Thoracic aorta (tissue), 2 donors: Measurements from ENCODE around the gene ATP13A3. TPM values are rescaled to one million over a fixed set of nuclear protein-coding genes. Genes with fewer than 3 reads are reported as not detected.

Experiments used
- ATAC-seq: fragments of 150-250 bp; one replicate; pipeline ENCODE4 v1.8.0; 2017; ENCODE audit warnings: low read depth; ENCODE audit not compliant: insufficient number of reproducible peaks, low FRiP score
- DNase-seq: peaks from one replicate; pipeline ENCODE4 v3.0.0-alpha.2; 2020; ENCODE audit warnings: low spot score
- H3K27ac ChIP-seq, 2 donors: fragments of 200-600 bp; sonication (generic); 1 replicate in 1 of 2; 2 replicates in 1 of 2; pipeline ENCODE4 v1.5.1; 2016; ENCODE audit warnings: mild to moderate bottlenecking in 2 of 2, moderate library complexity in 2 of 2
- H3K27me3 ChIP-seq: fragments of 200-600 bp; sonication (generic); replicated peaks from 2 replicates; pipeline ENCODE4 v1.6.0; 2016; ENCODE audit warnings: mild to moderate bottlenecking; ENCODE audit not compliant: insufficient read depth
- H3K36me3 ChIP-seq: fragments of 200-600 bp; sonication (generic); one replicate; pipeline ENCODE4 v1.5.1; 2016
- H3K4me1 ChIP-seq, 2 donors: fragments of 200-600 bp; sonication (generic); 1 replicate in 1 of 2; 2 replicates in 1 of 2; pipeline versions ENCODE4 v1.5.1 to v1.6.0; 2016; ENCODE audit warnings: low read depth in 2 of 2, mild to moderate bottlenecking in 1 of 2; ENCODE audit not compliant: control insufficient read depth in 1 of 2
- H3K4me3 ChIP-seq: fragments of 200-600 bp; sonication (generic); 2 replicates; pipeline ENCODE4 v1.5.1; 2016; ENCODE audit warnings: mild to moderate bottlenecking
- H3K9me3 ChIP-seq: fragments of 200-600 bp; sonication (generic); 2 replicates; pipeline ENCODE4 v1.5.1; 2016
- CTCF ChIP-seq: fragments of 200-600 bp; sonication (generic); IDR thresholded peaks from one replicate; pipeline ENCODE4 v1.5.1; 2019; ENCODE audit warnings: antibody characterized with exemption
- total RNA-seq, 2 donors: library from RNA; depleted of rRNA; stranded (reverse); fragments of >200 nt; gene quantifications; one replicate each; pipeline versions ENCODE4 v1.1.0 to v1.2.3, GENCODE V29; 2016

Gene ATP13A3
- total RNA-seq, 2 donors from 2014 or later, result 188 to 361 TPM

- no peak overlapping the region for H3K4me3 ChIP-seq
- peaks cover 14 to 40% of the 10 kb centered on the region in 2 donors for H3K4me1 ChIP-seq
- H3K27me3 ChIP-seq, result no peaks in the 10 kb centered on the region
- no peaks in the 10 kb centered on the region for H3K36me3 ChIP-seq
- no peaks in the 10 kb centered on the region for H3K9me3 ChIP-seq
- no peak for TF ChIP-seq CTCF
- peak overlapping the region; percentile 89 for H3K27ac ChIP-seq
- no peak for DNase-seq
- no peak for ATAC-seq
Measured at GRCh38 chr3:194489736-194490612, 3.2 kb upstream of the ATP13A3 start.

- peaks cover 14 to 47% of the 10 kb centered on the region in 2 donors for H3K4me1 ChIP-seq
Measured at GRCh38 chr3:194488055-194488742, 1.4 kb upstream of the ATP13A3 start.

GRCh38 chr3:194487289-194488054 is 670 bp upstream of the ATP13A3 start:
- no peaks in the 10 kb centered on the region for H3K27me3 ChIP-seq
- H3K9me3 ChIP-seq, result no peaks in the 10 kb centered on the region
- ATAC-seq (no peak), DNase-seq (peak; percentile 38)
- peak overlapping the region; percentile 71 for H3K4me3 ChIP-seq
- peaks cover 16 to 50% of the 10 kb centered on the region in 2 donors for H3K4me1 ChIP-seq
- H3K36me3 ChIP-seq, result no peaks in the 10 kb centered on the region
- peak; percentile 3 for TF ChIP-seq CTCF
- H3K27ac ChIP-seq, result peak overlapping the region; percentile 89

More at GRCh38 chr3:194488055-194488742, 1.4 kb upstream of the ATP13A3 start:
- Histone ChIP-seq H3K36me3 (no peaks in the 10 kb centered on the region), H3K4me3 (peak overlapping the region; percentile 71), H3K27ac (peak overlapping the region; percentile 89), H3K27me3 (no peaks in the 10 kb centered on the region), H3K9me3 (no peaks in the 10 kb centered on the region)
- no peak for TF ChIP-seq CTCF
- ATAC-seq (no peak), DNase-seq (no peak)

- no peaks in the 10 kb centered on the region for H3K36me3 ChIP-seq
- DNase-seq (no peak), ATAC-seq (no peak)
- peaks cover 20 to 65% of the 10 kb centered on the region in 2 donors for H3K4me1 ChIP-seq
- H3K27ac ChIP-seq, result peak overlapping the region; percentile 89
- peak; percentile 39 for TF ChIP-seq CTCF
- H3K4me3 ChIP-seq, result peak overlapping the region; percentile 71
- no peaks in the 10 kb centered on the region for H3K9me3 ChIP-seq
- H3K27me3 ChIP-seq, result no peaks in the 10 kb centered on the region
Measured at GRCh38 chr3:194485881-194486539, 792 bp downstream of the ATP13A3 start.
